Measurements from ENCODE around the gene RFPL4A.

DNA sequence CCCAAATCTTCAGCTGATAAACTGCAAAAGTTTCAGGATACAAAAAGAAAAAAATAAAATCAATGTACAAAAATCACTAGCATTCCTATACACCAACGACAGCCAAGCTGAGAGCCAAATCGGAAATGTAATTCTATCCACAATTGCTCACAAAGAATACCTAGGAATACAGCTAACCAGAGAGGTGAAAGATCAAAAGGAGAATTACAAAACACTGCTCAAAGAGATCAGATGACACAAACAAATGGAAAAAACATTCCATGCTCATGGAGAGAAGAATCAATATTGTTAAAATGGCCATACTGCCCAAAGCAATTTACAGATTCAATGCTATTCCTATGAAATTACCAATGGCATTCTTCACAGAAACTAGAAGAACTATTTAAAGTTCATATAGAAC, 43.4 kb downstream of the RFPL4A start:
- no peak for TF ChIP-seq ZFP36 (IDR thresholded peaks at IDR 0.05; ENCODE audit: borderline replicate concordance, partially characterized antibody)
- TF ChIP-seq, protein P1, sequence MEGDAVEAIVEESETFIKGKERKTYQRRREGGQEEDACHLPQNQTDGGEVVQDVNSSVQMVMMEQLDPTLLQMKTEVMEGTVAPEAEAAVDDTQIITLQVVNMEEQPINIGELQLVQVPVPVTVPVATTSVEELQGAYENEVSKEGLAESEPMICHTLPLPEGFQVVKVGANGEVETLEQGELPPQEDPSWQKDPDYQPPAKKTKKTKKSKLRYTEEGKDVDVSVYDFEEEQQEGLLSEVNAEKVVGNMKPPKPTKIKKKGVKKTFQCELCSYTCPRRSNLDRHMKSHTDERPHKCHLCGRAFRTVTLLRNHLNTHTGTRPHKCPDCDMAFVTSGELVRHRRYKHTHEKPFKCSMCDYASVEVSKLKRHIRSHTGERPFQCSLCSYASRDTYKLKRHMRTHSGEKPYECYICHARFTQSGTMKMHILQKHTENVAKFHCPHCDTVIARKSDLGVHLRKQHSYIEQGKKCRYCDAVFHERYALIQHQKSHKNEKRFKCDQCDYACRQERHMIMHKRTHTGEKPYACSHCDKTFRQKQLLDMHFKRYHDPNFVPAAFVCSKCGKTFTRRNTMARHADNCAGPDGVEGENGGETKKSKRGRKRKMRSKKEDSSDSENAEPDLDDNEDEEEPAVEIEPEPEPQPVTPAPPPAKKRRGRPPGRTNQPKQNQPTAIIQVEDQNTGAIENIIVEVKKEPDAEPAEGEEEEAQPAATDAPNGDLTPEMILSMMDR (IDR thresholded peaks at IDR 0.05), result no peak
- TF ChIP-seq POLR2A (IDR thresholded peaks at IDR 0.05; ENCODE audit: low read length), result no peak
- no peak for TF ChIP-seq HDAC2 (IDR thresholded peaks at IDR 0.05)
- no peak for TF ChIP-seq CBX8 (IDR thresholded peaks at IDR 0.05)

All from A549 (cell line).